H1 (cell line): Measurements from ENCODE around the gene IGSF9. TPM values are rescaled to one million over a fixed set of nuclear protein-coding genes. Genes with fewer than 3 reads are reported as not detected.

ENCODE experiments used
- CTCF ChIA-PET: fragments of 300-600 bp; sonication (Branson Sonifier 250); formaldehyde crosslinking; loops from one replicate; lab custom pipeline; 2021; ENCODE audit not compliant: partially characterized antibody; lab: Charles Lee
- POLR2A ChIA-PET: fragments of 300-600 bp; sonication (Branson Sonifier 250); formaldehyde crosslinking; loops from one replicate; lab custom pipeline; 2021; ENCODE audit warnings: inconsistent platforms; ENCODE audit not compliant: partially characterized antibody; lab: Charles Lee
- DNase-seq, 2 experiments: peaks; one replicate each; pipeline versions ENCODE4 v3.0.0 to v3.0.0-alpha.2; 2010 to 2022; ENCODE audit warnings: low spot score in 2 of 2, low read depth in 1 of 2, mixed read lengths in 1 of 2
- FAIRE-seq: peaks from 2 replicates; lab custom pipeline; 2011; peaks lifted over from hg19 to GRCh38; lab: Jason Lieb, UNC
- H2AFZ ChIP-seq: 2 replicates; pipeline ENCODE4 v1.8.1; 2012; ENCODE audit warnings: low read length, inconsistent platforms
- H2AK5ac ChIP-seq: 2 replicates; pipeline ENCODE4 v1.6.1; 2013; ENCODE audit warnings: low read depth, low read length
- H2BK120ac ChIP-seq: replicated peaks from 2 replicates; pipeline ENCODE3; 2013; ENCODE audit warnings: low read depth, low read length, inconsistent platforms
- H2BK12ac ChIP-seq: 2 replicates; pipeline ENCODE4 v1.6.1; 2013; ENCODE audit warnings: low read depth, low read length
- H2BK15ac ChIP-seq: 2 replicates; pipeline ENCODE4 v1.6.1; 2013; ENCODE audit warnings: low read length
- H2BK20ac ChIP-seq: 2 replicates; pipeline ENCODE4 v1.6.1; 2013; ENCODE audit warnings: low read length
- H2BK5ac ChIP-seq: 2 replicates; pipeline ENCODE4 v1.6.1; 2013; ENCODE audit warnings: low read depth, low read length
- H3K14ac ChIP-seq: 2 replicates; pipeline ENCODE4 v1.6.1; 2013; ENCODE audit warnings: inconsistent platforms; ENCODE audit not compliant: insufficient read length
- H3K18ac ChIP-seq: 2 replicates; pipeline ENCODE4 v1.6.1; 2013; ENCODE audit warnings: low read length; ENCODE audit errors: extremely low read depth
- H3K23ac ChIP-seq: 2 replicates; pipeline ENCODE4 v1.6.1; 2013; ENCODE audit warnings: inconsistent platforms; ENCODE audit not compliant: insufficient read length
- H3K23me2 ChIP-seq: 2 replicates; pipeline ENCODE4 v1.6.1; 2013; ENCODE audit warnings: low read depth, low read length
- H3K27ac ChIP-seq: 2 replicates; pipeline ENCODE4 v1.6.1; 2011; ENCODE audit warnings: low read depth, low read length, inconsistent platforms
- H3K27me3 ChIP-seq, 4 experiments: replicated peaks in 1 of 4; 1 replicate in 1 of 4; 2 replicates in 3 of 4; pipeline versions ENCODE4 v1.6.1 to v1.8.1; 2011 to 2013; ENCODE audit warnings: low read length in 3 of 4, mild to moderate bottlenecking in 3 of 4, inconsistent platforms in 2 of 4, mixed read lengths in 2 of 4, moderate library complexity in 1 of 4; ENCODE audit not compliant: control insufficient read depth in 3 of 4, insufficient read depth in 3 of 4; ENCODE audit errors: extremely low read depth in 1 of 4
- H3K36me3 ChIP-seq, 4 experiments: 2 replicates each; pipeline versions ENCODE4 v1.6.1 to v1.8.1; 2011 to 2013; ENCODE audit warnings: mild to moderate bottlenecking in 4 of 4, low read length in 3 of 4, moderate library complexity in 2 of 4, control low read depth in 1 of 4, inconsistent platforms in 1 of 4; ENCODE audit not compliant: insufficient read depth in 4 of 4, control insufficient read depth in 2 of 4
- H3K4ac ChIP-seq: replicated peaks from 2 replicates; pipeline ENCODE3; 2013; ENCODE audit warnings: low read length, low read depth, mixed read lengths, inconsistent platforms; ENCODE audit not compliant: insufficient read length
- H3K4me1 ChIP-seq, 4 experiments: replicated peaks in 1 of 4; 1 replicate in 1 of 4; 2 replicates in 3 of 4; pipeline versions ENCODE4 v1.6.1 to v1.8.1; 2011 to 2013; ENCODE audit warnings: low read length in 3 of 4, inconsistent platforms in 2 of 4, mixed read lengths in 1 of 4; ENCODE audit not compliant: insufficient read depth in 4 of 4, control insufficient read depth in 3 of 4
- H3K4me2 ChIP-seq, 2 experiments: 2 replicates each; pipeline versions ENCODE4 v1.6.1 to v1.8.1; 2011 to 2013; ENCODE audit warnings: low read depth in 2 of 2, low read length in 2 of 2, control low read depth in 1 of 2, inconsistent platforms in 1 of 2, mild to moderate bottlenecking in 1 of 2; ENCODE audit not compliant: insufficient read depth in 1 of 2
- H3K4me3 ChIP-seq, 4 experiments: fragments of 200-600, 300-600 bp in 1 of 4; sonication (generic), shearing (Covaris generic), sonication (Bioruptor Twin) in 1 of 4; 2 replicates each; pipeline versions ENCODE4 v1.5.1 to v1.8.1; 2011 to 2016; ENCODE audit warnings: low read length in 4 of 4, low read depth in 3 of 4, control low read depth in 2 of 4, inconsistent platforms in 2 of 4, mild to moderate bottlenecking in 2 of 4, mixed read lengths in 1 of 4, moderate library complexity in 1 of 4; ENCODE audit not compliant: insufficient read depth in 2 of 4; ENCODE audit errors: extremely low read depth in 1 of 4
- H3K56ac ChIP-seq: replicated peaks from 2 replicates; pipeline ENCODE3; 2013; ENCODE audit warnings: low read depth, mild to moderate bottlenecking, mixed read lengths, low read length, inconsistent platforms; ENCODE audit not compliant: insufficient read length
- H3K79me1 ChIP-seq: 2 replicates; pipeline ENCODE4 v1.6.1; 2013; ENCODE audit warnings: low read depth, low read length, control low read depth
- H3K79me2 ChIP-seq, 2 experiments: 2 replicates each; pipeline versions ENCODE4 v1.6.1 to v1.8.1; 2012 to 2013; ENCODE audit warnings: low read length in 2 of 2, mild to moderate bottlenecking in 2 of 2, inconsistent platforms in 1 of 2; ENCODE audit not compliant: insufficient read depth in 2 of 2, control insufficient read depth in 1 of 2
- H3K9ac ChIP-seq, 4 experiments: replicated peaks in 1 of 4; 1 replicate in 1 of 4; 2 replicates in 3 of 4; pipeline versions ENCODE4 v1.6.1 to v1.8.1; 2011 to 2013; ENCODE audit warnings: low read depth in 3 of 4, low read length in 3 of 4, control low read depth in 2 of 4, mild to moderate bottlenecking in 2 of 4, moderate library complexity in 2 of 4, inconsistent platforms in 1 of 4; ENCODE audit errors: extremely low read depth in 1 of 4
- H3K9me3 ChIP-seq, 2 experiments: 2 replicates each; pipeline versions ENCODE4 v1.6.1 to v1.8.1; 2012 to 2013; ENCODE audit warnings: mild to moderate bottlenecking in 2 of 2, moderate library complexity in 2 of 2, control low read depth in 1 of 2, inconsistent platforms in 1 of 2, low read depth in 1 of 2, low read length in 1 of 2, mixed read lengths in 1 of 2; ENCODE audit not compliant: insufficient read depth in 2 of 2
- H4K20me1 ChIP-seq, 2 experiments: replicated peaks in 1 of 2; 2 replicates each; pipeline versions ENCODE3 to v1.8.1; 2011 to 2013; ENCODE audit warnings: inconsistent platforms in 2 of 2, low read length in 2 of 2, mild to moderate bottlenecking in 1 of 2; ENCODE audit not compliant: insufficient read depth in 2 of 2, control insufficient read depth in 1 of 2
- H4K5ac ChIP-seq: 2 replicates; pipeline ENCODE4 v1.6.1; 2013; ENCODE audit warnings: low read length, low read depth, mixed read lengths, inconsistent platforms; ENCODE audit not compliant: insufficient read length
- H4K8ac ChIP-seq: 2 replicates; pipeline ENCODE4 v1.8.0; 2013; ENCODE audit warnings: mild to moderate bottlenecking, moderate library complexity, low read length, inconsistent platforms; ENCODE audit not compliant: insufficient read depth; ENCODE audit errors: extremely low read depth
- H4K91ac ChIP-seq: replicated peaks from 2 replicates; pipeline ENCODE3; 2013; ENCODE audit warnings: low read length, mixed read lengths, inconsistent platforms; ENCODE audit not compliant: insufficient read length
- ASH2L ChIP-seq: fragments of 200-600, 300-600 bp; sonication (generic); IDR thresholded peaks from one replicate; pipeline ENCODE4 v1.7.1; 2017; ENCODE audit warnings: low read length
- CTBP2 ChIP-seq: IDR thresholded peaks from 2 replicates; pipeline ENCODE4 v1.7.0; 2011; ENCODE audit warnings: borderline replicate concordance, mild to moderate bottlenecking, moderate library complexity, mixed read lengths, low read length; ENCODE audit not compliant: insufficient read depth, insufficient read length
- JUND ChIP-seq: IDR thresholded peaks from 2 replicates; pipeline ENCODE4 v1.6.1; 2011; ENCODE audit warnings: mild to moderate bottlenecking, improper control_type of control experiment, low read length
- RFX5 ChIP-seq: IDR thresholded peaks from 2 replicates; pipeline ENCODE4 v1.6.1; 2011; ENCODE audit warnings: low read depth, low read length, improper control_type of control experiment, borderline replicate concordance
- WGBS, 2 experiments: shearing (Covaris generic) in 1 of 2; methylation state at CpG; one replicate each; pipeline versions ENCODE4 v1.1.6 to v1.1.7; 2013 to 2015; ENCODE audit warnings: low lambda C conversion rate in 2 of 2, mixed read lengths in 2 of 2, inconsistent platforms in 1 of 2, low coverage in 1 of 2, missing lambda C conversion rate in 1 of 2; ENCODE audit not compliant: insufficient replicate concordance in 2 of 2, insufficient coverage in 1 of 2, insufficient read length in 1 of 2; ENCODE audit errors: extremely low coverage in 1 of 2, missing lambda C conversion rate in 1 of 2; 5-methylcytosine and 5-hydroxymethylcytosine counted together
- polyA plus RNA-seq, 7 experiments: library from polyadenylated mRNA; depleted of rRNA in 3 of 7; stranded (reverse) in 5 of 7; unstranded in 2 of 7; fragments of >200 nt in 5 of 7; fragments of 200-250 nt in 2 of 7; gene quantifications; 1 replicate in 5 of 7; 2 replicates in 1 of 7; 4 replicates in 1 of 7; pipeline versions ENCODE4 v1.2.1 to v1.2.3, GENCODE V29; 2011 to 2013; ENCODE audit warnings: missing spikeins in 2 of 7, mixed read lengths in 2 of 7
- total RNA-seq: library from RNA; stranded (reverse); fragmentation: NEBNext Ultra II Directional; extraction: Animal tissue kit (Norgen Biotek cat#: 25700); gene quantifications from 2 replicates; pipeline ENCODE4 v1.2.1, GENCODE V29; 2021

Gene IGSF9
- total and polyA plus RNA-seq, 2 of the 8 experiments (the other 6 are each of a cell fraction or from before 2014, with no cell fraction given) = 10.9 to 28.1 TPM

DNA sequence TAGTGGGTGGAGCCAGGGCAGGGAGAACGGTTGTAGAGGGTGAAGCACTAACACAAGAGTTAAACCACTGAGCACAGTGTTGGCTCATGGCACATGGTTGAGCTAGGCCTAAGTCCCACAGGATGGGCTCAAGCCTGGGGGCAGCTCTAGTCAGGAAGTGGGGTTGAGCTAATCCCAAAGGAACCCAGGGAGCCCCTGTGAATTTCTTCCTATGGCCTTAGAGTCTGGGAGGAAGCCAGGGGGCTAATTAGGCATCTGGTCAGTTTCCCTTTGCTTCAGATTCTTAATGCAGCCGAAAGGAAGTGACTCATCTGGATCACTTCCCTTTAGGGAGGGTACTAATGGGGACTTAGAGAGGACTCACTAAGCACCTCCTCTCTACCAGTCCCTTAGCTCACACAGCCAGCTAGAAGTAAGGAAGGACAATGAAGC is 55.6 kb downstream of the IGSF9 start:
- no peak overlapping the region for H2BK5ac ChIP-seq
- 0 out of 2 replicates have a peak overlapping the region, but pooled peaks have one; percentile 29 for H2BK15ac ChIP-seq
- peak overlapping the region; percentile 62; the same call in 1 of the 2 replicates for H2BK12ac ChIP-seq
- no peak overlapping the region for H3K4ac ChIP-seq
- H3K79me2 ChIP-seq = no peaks in the 10 kb centered on the region
- H3K4me2 ChIP-seq = no peak overlapping the region
- no peak overlapping the region for H3K9ac ChIP-seq
- no peaks in the 10 kb centered on the region for H3K27me3 ChIP-seq
- H4K91ac ChIP-seq = peak overlapping the region; percentile 36
- no peak for FAIRE-seq
- TF ChIP-seq RFX5 (no peak), JUND (no peak), CTBP2 (no peak), ASH2L (no peak)
- TF ChIP-seq, all 59 proteins: peak for 0
- no peak overlapping the region for H4K5ac ChIP-seq
- H3K23me2 ChIP-seq = no peaks in the 10 kb centered on the region
- no peak for DNase-seq
- no peaks in the 10 kb centered on the region for H4K20me1 ChIP-seq
- H3K36me3 ChIP-seq = no peaks in the 10 kb centered on the region
- H3K27ac ChIP-seq = no peak overlapping the region
- H3K79me1 ChIP-seq = no peaks in the 10 kb centered on the region
- H3K9me3 ChIP-seq = no peaks in the 10 kb centered on the region
- no peaks in the 10 kb centered on the region for H3K4me1 ChIP-seq
- CTCF ChIA-PET = interaction anchor here (1.2 to 20.8 kb wide), 19 partner anchors 9 to 693 kb away, joined by 3 to 645 read pairs (median 39); partner anchors contain the start of genes DUSP23, FCRL6, SLAMF8 and VSIG8
- POLR2A ChIA-PET = interaction anchor here (2.0 to 2.6 kb wide), 2 partner anchors 86 to 90 kb away, joined by 4 to 10 read pairs; no protein-coding TSS in a partner anchor
- H3K14ac ChIP-seq = no peak overlapping the region
- H3K18ac ChIP-seq = no peak overlapping the region
- no peak overlapping the region for H3K23ac ChIP-seq
- no peak overlapping the region for H3K56ac ChIP-seq
- 93% methylated on average over 2 of the region's 2 CpGs; no CpG with 5 or more reads in 1 of the 2 experiments for WGBS, 2 experiments
- no peak overlapping the region for H2AK5ac ChIP-seq
- no peak overlapping the region for H2AFZ ChIP-seq
- H2BK20ac ChIP-seq = no peak overlapping the region
- H3K4me3 ChIP-seq = no peak overlapping the region
- H4K8ac ChIP-seq = no peak overlapping the region
- no peak overlapping the region for H2BK120ac ChIP-seq
